H9 (cell line): ENCODE results near the gene CHST13. TPM values are rescaled to one million over a fixed set of nuclear protein-coding genes. Genes with fewer than 3 reads are reported as not detected.

ENCODE experiments used
- DNase-seq: peaks from one replicate; pipeline ENCODE4 v3.0.0-alpha.2; 2017
- H2AFZ ChIP-seq: one replicate; pipeline ENCODE4 v1.6.1; 2013; ENCODE audit warnings: mild to moderate bottlenecking, low read length, control low read depth, moderate library complexity
- H2AK5ac ChIP-seq: 2 replicates; pipeline ENCODE4 v1.6.1; 2013; ENCODE audit warnings: low read length, control low read depth, mixed read lengths; ENCODE audit not compliant: insufficient read length
- H2BK120ac ChIP-seq: one replicate; pipeline ENCODE4 v1.6.1; 2013; ENCODE audit warnings: low read depth, mild to moderate bottlenecking, low read length, control low read depth, inconsistent platforms; ENCODE audit not compliant: poor library complexity, severe bottlenecking
- H2BK12ac ChIP-seq: 2 replicates; pipeline ENCODE4 v1.6.1; 2013; ENCODE audit warnings: low read length, control low read depth, mixed read lengths, low read depth; ENCODE audit not compliant: insufficient read length
- H2BK15ac ChIP-seq: 2 replicates; pipeline ENCODE4 v1.6.1; 2013; ENCODE audit warnings: low read depth, low read length, control low read depth
- H2BK20ac ChIP-seq: one replicate; pipeline ENCODE4 v1.6.1; 2013; ENCODE audit warnings: low read depth, mild to moderate bottlenecking, low read length, control low read depth, inconsistent platforms; ENCODE audit not compliant: poor library complexity, severe bottlenecking
- H2BK5ac ChIP-seq: 2 replicates; pipeline ENCODE4 v1.6.1; 2013; ENCODE audit warnings: low read length, control low read depth, mixed read lengths; ENCODE audit not compliant: insufficient read length
- H3K14ac ChIP-seq: 2 replicates; pipeline ENCODE4 v1.6.1; 2013; ENCODE audit warnings: low read length, control low read depth; ENCODE audit not compliant: insufficient read depth
- H3K18ac ChIP-seq: 2 replicates; pipeline ENCODE4 v1.6.1; 2013; ENCODE audit warnings: low read depth, mild to moderate bottlenecking, mixed read lengths, low read length, control low read depth; ENCODE audit not compliant: insufficient read length
- H3K23ac ChIP-seq: 2 replicates; pipeline ENCODE4 v1.6.1; 2013; ENCODE audit warnings: low read length, control low read depth, mixed read lengths, low read depth; ENCODE audit not compliant: insufficient read length
- H3K23me2 ChIP-seq: 2 replicates; pipeline ENCODE4 v1.6.1; 2013; ENCODE audit warnings: low read depth, mild to moderate bottlenecking, mixed read lengths, low read length, control low read depth; ENCODE audit not compliant: insufficient read length, poor library complexity, severe bottlenecking
- H3K27ac ChIP-seq: 2 replicates; pipeline ENCODE4 v1.5.1; 2013; ENCODE audit warnings: low read length, control low read depth, mixed read lengths, low read depth; ENCODE audit not compliant: insufficient read length
- H3K27me3 ChIP-seq: 2 replicates; pipeline ENCODE4 v1.6.1; 2013; ENCODE audit warnings: low read length, control low read depth, inconsistent platforms; ENCODE audit not compliant: insufficient read depth
- H3K4ac ChIP-seq: 2 replicates; pipeline ENCODE4 v1.6.1; 2013; ENCODE audit warnings: low read depth, mild to moderate bottlenecking, control low read depth, inconsistent platforms, low read length, moderate library complexity
- H3K4me1 ChIP-seq: 2 replicates; pipeline ENCODE4 v1.6.1; 2013; ENCODE audit warnings: low read length, control low read depth, inconsistent platforms; ENCODE audit not compliant: insufficient read depth
- H3K4me2 ChIP-seq: 2 replicates; pipeline ENCODE4 v1.6.1; 2013; ENCODE audit warnings: low read length, control low read depth, mixed read lengths; ENCODE audit not compliant: insufficient read length, insufficient read depth
- H3K56ac ChIP-seq: 2 replicates; pipeline ENCODE4 v1.6.1; 2013; ENCODE audit warnings: low read depth, mild to moderate bottlenecking, mixed read lengths, low read length, control low read depth; ENCODE audit not compliant: insufficient read length
- H3K79me1 ChIP-seq: 2 replicates; pipeline ENCODE4 v1.6.1; 2013; ENCODE audit warnings: low read depth, mild to moderate bottlenecking, moderate library complexity, low read length, control low read depth, inconsistent platforms; ENCODE audit not compliant: insufficient read depth, poor library complexity, severe bottlenecking
- H3K79me2 ChIP-seq: 2 replicates; pipeline ENCODE4 v1.6.1; 2013; ENCODE audit warnings: low read length, control low read depth, inconsistent platforms; ENCODE audit not compliant: insufficient read depth
- H3K9ac ChIP-seq: 2 replicates; pipeline ENCODE4 v1.6.1; 2013; ENCODE audit warnings: low read length, control low read depth, mixed read lengths; ENCODE audit not compliant: insufficient read length; ENCODE audit errors: extremely low read depth
- H3K9me3 ChIP-seq: one replicate; pipeline ENCODE4 v1.6.1; 2013; ENCODE audit warnings: low read depth, low read length, inconsistent platforms; ENCODE audit not compliant: control insufficient read depth
- H3T11ph ChIP-seq: one replicate; pipeline ENCODE4 v1.6.1; 2013; ENCODE audit warnings: mild to moderate bottlenecking, low read length, control low read depth, inconsistent platforms
- H4K20me1 ChIP-seq: one replicate; pipeline ENCODE4 v1.6.1; 2013; ENCODE audit not compliant: control insufficient read depth, insufficient read length, insufficient read depth
- H4K5ac ChIP-seq: 2 replicates; pipeline ENCODE4 v1.6.1; 2013; ENCODE audit warnings: low read depth, mild to moderate bottlenecking, mixed read lengths, low read length, control low read depth; ENCODE audit not compliant: insufficient read length
- H4K8ac ChIP-seq: replicated peaks from 2 replicates; pipeline ENCODE4 v1.6.1; 2013; ENCODE audit warnings: low read length, control low read depth, mixed read lengths, low read depth; ENCODE audit not compliant: insufficient read length
- H4K91ac ChIP-seq: 2 replicates; pipeline ENCODE4 v1.6.1; 2013; ENCODE audit warnings: low read depth, mild to moderate bottlenecking, moderate library complexity, mixed read lengths, low read length, control low read depth; ENCODE audit not compliant: insufficient read length
- H3K27ac Mint-ChIP-seq, 3 experiments: 2 replicates in 2 of 3; 3 replicates in 1 of 3; pipeline ENCODE4 v1.8.0; 2020 to 2021; ENCODE audit warnings: mixed read lengths in 3 of 3, mild to moderate bottlenecking in 1 of 3, moderate library complexity in 1 of 3
- H3K27me3 Mint-ChIP-seq: 2 replicates; pipeline ENCODE4 v1.8.0; 2021; ENCODE audit warnings: low read depth, mild to moderate bottlenecking, moderate library complexity, mixed read lengths
- H3K36me3 Mint-ChIP-seq, 3 experiments: 2 replicates in 2 of 3; 3 replicates in 1 of 3; pipeline ENCODE4 v1.8.0; 2020 to 2021; ENCODE audit warnings: low read depth in 3 of 3, mixed read lengths in 3 of 3; ENCODE audit not compliant: insufficient read depth in 1 of 3
- H3K4me1 Mint-ChIP-seq, 2 experiments: 2 replicates each; pipeline ENCODE4 v1.8.0; 2020; ENCODE audit warnings: mixed read lengths in 2 of 2
- H3K4me3 Mint-ChIP-seq, 2 experiments: 2 replicates in 1 of 2; 3 replicates in 1 of 2; pipeline ENCODE4 v1.8.0; 2020 to 2021; ENCODE audit warnings: mild to moderate bottlenecking in 2 of 2, mixed read lengths in 2 of 2, moderate library complexity in 1 of 2
- H3K9me3 Mint-ChIP-seq, 2 experiments: 2 replicates in 1 of 2; 3 replicates in 1 of 2; pipeline ENCODE4 v1.8.0; 2020; ENCODE audit warnings: mild to moderate bottlenecking in 2 of 2, mixed read lengths in 2 of 2, moderate library complexity in 1 of 2
- CTCF ChIP-seq: fragments of 200-600 bp; sonication (generic); conservative IDR thresholded peaks from 3 replicates; pipeline ENCODE4 v1.8.0; 2021; ENCODE audit warnings: antibody characterized with exemption, mild to moderate bottlenecking
- WGBS: extraction: QIAGEN DNeasy Blood & Tissue Kit; methylation state at CpG from one replicate; pipeline ENCODE4 v1.1.7; 2013; ENCODE audit warnings: missing lambda C conversion rate, low lambda C conversion rate, mixed read lengths; ENCODE audit not compliant: insufficient read length; ENCODE audit errors: extremely low coverage; 5-methylcytosine and 5-hydroxymethylcytosine counted together
- total RNA-seq: library from RNA; stranded (reverse); gene quantifications from 2 replicates; pipeline ENCODE4 v1.2.1, GENCODE V29; 2021

Gene CHST13
- total RNA-seq, 1 experiment from 2014 or later, result 0.85 TPM

- no peak for TF ChIP-seq CTCF
- Mint-ChIP-seq H3K9me3 (no peaks in the 10 kb centered on the region), H3K27ac (no peak overlapping the region), H3K36me3 (no peaks in the 10 kb centered on the region), H3K27me3 (no peaks in the 10 kb centered on the region; the same call in none of the 2 replicates), H3K4me1 (peaks cover 9 to 17% of the 10 kb centered on the region in 2 experiments; a peak in 3 of 4 replicates), H3K4me3 (no peak overlapping the region)
- Histone ChIP-seq H3K23me2 (no peaks in the 10 kb centered on the region), H4K8ac (no peak overlapping the region), H3K4me1 (no peaks in the 10 kb centered on the region), H2BK15ac (no peak overlapping the region), H3K23ac (no peak overlapping the region), H2BK5ac (no peak overlapping the region), H2AK5ac (no peak overlapping the region), H4K20me1 (no peaks in the 10 kb centered on the region), H3K79me2 (no peaks in the 10 kb centered on the region), H3K9ac (no peak overlapping the region), H3K27me3 (no peaks in the 10 kb centered on the region), H2BK12ac (no peak overlapping the region), H3T11ph (no peak overlapping the region), H2BK20ac (no peak overlapping the region), H3K4ac (no peak overlapping the region), H3K14ac (no peak overlapping the region), H2BK120ac (no peak overlapping the region), H4K5ac (no peak overlapping the region), H3K27ac (no peak overlapping the region), H3K4me2 (no peak overlapping the region), H3K18ac (no peak overlapping the region), H2AFZ (no peak overlapping the region), H3K79me1 (no peaks in the 10 kb centered on the region), H3K56ac (no peak overlapping the region), H4K91ac (no peak overlapping the region), H3K9me3 (no peaks in the 10 kb centered on the region)
- WGBS, result no CpG with 5 or more reads among the region's 19 CpGs
- DNase-seq, result peak; percentile 25
These were observed 30.9 kb downstream of the CHST13 start for GRCh38 chr3:126554560-126555525.
